HG03097 (cell line): ENCODE measurements around the gene ZBED1.
"Not testable (repeated sequence)": the region's sequence is repeated elsewhere in the genome, so short reads cannot be mapped to it uniquely, and the experiment has no call there.

ENCODE experiments used
- ATAC-seq: cut with Tn5 transposase; IDR thresholded peaks from one replicate; pipeline ENCODE4 v1.9.1; 2021; ENCODE audit not compliant: unreplicated experiment, low FRiP score

Gene ZBED1

DNA sequence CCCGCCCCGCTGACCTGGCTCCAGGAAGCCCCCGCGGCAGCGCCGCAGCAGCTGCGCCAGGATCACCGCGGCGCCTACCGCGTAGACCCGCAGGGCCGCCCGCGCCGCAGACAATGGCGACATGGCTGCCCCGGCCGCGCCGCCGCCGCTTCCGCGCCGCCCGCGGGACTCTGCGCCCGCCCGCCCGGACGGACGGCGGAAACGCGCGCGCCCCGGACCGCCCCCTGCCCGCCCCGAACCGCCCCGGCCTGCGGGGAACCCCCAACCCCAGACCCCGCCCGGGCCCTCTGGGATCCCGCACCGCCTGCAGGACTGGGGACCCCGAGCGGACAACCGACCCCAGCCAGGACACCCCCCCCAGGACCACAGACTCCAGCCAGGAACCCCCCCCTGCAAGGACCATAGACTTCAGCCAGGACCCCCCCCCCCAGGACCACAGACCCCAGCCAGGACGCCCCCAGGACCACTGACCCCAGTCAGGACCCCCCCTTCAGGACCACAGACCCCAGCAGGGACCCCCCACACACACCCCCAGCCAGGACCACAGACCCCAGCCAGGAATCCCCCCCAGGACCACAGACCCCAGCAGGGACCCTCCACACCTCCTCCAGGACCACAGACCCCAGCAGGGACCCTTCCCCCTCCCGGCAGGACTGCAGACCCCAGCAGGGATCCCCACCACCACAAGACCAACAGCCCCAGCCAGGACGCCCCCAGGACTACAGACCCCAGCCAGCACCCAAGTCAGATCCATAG lies at the start of gene ZBED1, which contains the start of gene DHRSX:
Gene ZBED1 (minus strand): TSS at position 174 of the 756 bp plus-strand sequence. CDS start 10,257 bp downstream, outside the sequence.
Gene DHRSX (minus strand): TSS at position 174 of the 756 bp plus-strand sequence. CDS start 51 bp downstream, at position 123.
- no peak for ATAC-seq

DNA sequence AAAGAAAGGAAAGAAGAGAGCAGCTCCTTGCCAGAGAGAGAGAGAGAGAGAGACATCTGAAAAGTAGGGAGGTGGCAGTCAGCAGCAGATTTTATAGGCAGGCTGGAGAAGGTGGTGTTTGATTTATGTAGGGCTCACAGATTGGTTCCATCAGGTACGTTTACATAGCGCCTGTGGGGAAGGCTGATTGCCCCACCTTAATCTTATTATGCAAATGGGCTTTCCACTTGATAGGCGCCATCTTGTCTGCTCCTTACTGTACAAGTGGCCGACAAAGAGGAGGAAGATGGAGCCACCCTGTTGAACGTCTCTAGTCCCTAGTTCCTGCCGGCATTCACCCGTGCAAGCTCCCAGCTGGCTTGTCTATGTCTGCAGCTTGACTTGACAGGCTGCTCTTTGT lies 49.1 kb upstream of the ZBED1 start:
- ATAC-seq, result no peak

DNA sequence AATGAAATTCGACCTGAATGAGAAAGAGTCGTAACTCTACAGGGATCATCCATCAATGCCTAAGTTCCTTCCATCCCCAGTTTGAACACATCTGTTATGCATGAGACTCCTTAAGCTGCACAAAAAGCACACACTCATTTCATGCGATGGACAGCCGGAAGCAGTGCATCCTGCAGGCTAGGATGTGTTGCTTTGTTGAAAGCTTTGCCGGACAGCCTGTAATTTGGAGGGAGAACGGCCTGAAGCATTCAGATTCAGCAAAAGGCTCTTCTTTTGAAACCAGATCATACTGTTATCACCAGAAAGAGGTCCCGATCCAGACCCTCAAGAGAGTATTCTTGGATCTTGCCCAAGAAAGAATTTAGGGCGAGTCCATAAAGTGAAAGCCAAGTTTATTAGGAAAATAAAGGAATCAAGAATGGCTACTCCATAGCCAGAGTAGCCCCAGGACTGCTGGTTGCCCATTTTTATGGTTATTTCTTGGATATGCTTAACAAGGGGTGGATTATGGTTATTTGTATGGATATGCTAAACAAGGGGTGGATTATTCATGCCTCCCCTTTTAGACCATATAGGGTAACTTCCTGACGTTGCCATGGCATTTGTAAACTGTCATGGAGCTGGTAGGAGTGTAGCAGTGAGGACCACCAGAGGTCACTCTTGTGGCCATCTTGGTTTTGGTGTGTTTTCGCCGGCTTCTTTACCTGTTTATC lies 48.1 kb upstream of the ZBED1 start:
- ATAC-seq, result no peak

- no peak for ATAC-seq
Observed at GRCh38 chrX:2547736-2548135, 47.0 kb upstream of the ZBED1 start.

DNA sequence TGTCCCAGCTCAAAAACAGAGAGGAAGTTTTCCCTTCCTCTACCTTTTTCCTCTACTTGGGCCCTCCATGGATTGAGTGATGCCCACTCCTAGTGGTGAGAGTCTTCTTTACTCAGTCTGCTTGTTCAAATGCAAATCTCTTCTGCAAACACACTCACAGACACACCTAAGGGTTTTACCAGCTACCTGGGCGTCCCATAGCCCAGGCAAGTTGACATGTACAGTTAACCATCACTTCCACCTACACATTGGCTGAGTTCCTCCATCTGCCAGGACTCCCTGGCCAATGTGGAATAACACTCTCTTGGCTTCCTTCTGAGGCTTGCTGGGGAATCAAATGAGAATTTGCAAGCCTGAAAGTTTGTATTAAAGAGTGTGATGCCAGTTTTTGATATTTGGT lies 45.7 kb upstream of the ZBED1 start:
- no peak for ATAC-seq

DNA sequence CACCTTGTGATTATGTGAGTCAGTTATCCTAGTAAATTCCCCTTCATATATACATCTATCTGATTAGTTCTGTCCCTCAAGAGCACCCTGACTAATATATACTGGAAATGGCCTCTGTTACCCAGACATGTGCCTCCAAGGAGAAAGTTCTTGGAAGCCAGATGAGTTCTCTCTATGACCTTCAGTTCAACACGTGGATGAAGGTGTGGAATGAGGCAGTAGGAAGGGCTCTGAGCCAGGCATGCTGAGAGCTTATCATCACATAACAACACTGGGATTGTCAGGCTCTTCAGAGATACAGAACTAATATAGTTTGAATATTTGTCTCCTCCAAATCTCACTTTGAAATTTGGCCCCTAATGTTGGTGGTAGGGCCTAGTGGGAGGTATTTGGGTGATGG lies 44.4 kb upstream of the ZBED1 start:
- no peak for ATAC-seq

DNA sequence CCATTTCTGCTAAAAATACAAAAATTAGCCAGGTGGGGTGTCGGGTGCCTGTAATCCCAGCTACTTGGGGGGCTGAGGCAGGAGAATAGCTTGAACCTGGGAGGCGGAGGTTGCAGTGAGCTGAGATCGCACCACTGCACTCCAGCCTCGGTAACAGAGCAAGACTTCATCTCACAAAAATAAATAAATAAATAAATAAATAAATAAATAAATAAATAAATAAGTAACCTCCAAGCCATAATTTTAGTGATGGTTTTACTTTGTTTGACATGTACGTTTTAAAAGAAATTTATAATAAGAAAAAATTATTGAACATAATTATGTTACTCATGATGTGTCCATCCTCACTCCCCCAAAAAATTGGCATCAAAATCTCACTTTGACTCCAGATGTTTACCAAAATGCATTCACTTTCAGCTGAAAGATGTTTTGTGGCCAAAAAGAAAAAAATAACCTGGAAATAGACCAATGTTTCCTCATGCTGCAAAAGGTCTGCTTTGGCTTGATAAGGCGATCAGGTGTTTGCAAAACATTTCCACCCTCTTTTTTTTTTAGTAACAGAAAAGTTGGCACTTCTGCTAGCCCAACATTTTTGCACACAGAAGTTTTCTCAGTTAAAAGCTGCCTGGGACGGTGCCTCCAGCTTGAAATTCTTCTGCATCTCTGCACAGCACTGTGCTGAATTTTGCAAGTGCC lies 42.2 kb upstream of the ZBED1 start:
- no peak for ATAC-seq

GRCh38 chrX:2541603-2542002 lies 40.8 kb upstream of the ZBED1 start:
- ATAC-seq, result no peak

DNA sequence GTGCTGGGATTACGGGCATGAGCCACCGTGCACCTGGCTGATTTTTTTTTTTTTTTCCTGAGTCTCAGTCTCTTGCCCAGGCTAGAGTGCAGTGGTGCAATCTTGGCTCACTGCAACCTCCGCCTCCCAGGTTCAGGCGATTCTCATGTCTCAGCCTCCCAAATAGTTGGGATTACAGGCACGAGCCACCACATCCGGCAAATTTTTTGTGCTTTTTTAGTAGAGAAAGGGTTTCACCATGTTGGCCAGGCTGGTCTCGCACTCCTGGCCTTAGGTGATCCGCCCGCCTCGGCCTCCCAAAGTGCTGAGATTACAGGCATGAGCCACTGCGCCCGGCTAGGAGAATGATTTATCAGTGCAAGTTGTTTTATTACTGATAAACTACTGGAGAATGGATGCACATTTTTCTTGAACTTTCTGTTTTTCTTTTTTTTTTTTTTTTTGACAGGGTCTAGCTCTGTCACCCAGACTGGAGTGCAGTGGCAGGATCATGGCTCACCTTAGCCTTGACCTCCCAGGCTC lies 39.7 kb upstream of the ZBED1 start:
- no peak for ATAC-seq

DNA sequence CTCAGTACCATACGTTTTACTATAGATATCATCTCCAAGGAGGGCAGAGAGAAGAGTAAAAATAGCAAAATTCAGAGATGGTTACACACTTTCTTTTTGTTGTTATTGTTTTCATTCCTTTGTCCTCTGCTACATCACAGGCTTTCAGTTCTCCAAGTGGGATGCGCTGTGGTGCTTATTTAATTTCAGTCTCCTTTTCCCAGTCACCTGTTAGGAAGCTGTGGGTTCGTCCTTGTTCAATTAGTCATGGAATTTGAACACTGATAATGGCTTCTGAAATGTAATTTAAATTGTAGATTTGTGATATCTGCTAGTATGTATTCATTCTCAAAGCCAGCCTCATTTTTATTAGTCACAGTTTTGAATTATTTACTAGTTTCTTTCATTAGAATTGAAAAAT lies 38.8 kb upstream of the ZBED1 start:
- no peak for ATAC-seq

DNA sequence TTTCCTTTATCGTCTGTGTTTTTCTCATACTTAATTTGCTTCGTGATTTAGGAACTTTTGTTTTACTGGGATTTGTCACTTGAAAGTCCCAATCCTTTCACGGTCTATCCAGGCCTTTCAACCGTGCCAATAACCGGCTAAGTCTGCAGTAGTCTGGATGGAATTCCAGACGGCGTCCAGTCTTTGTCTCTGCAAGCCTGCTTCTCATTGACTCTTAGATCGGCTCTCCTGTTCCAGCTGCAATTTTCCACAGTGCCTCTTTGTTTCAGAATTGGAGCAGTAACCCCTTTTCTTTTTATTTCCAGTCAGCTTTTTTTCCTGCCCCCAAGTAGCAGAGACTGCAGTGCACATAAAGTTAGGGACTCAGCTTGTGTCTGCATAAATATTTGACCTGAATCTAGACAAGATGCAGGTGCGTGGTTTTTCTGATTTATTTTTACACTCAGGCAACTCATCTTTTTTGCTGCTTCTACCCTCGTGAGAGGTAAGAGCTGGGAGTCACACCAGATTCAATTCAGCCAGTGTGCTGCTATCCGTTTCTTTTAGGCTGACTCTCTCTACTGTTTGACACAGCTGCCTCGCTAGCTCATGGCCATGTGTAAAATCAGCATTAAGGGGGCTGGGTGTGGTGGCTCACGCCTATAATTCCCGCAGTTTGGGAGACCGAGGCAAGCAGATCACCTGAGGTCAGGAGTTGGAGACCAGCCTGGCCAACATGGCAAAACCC lies 37.4 kb upstream of the ZBED1 start:
- ATAC-seq, result no peak

GRCh38 chrX:2536974-2537373 lies 36.2 kb upstream of the ZBED1 start:
- ATAC-seq, result no peak

DNA sequence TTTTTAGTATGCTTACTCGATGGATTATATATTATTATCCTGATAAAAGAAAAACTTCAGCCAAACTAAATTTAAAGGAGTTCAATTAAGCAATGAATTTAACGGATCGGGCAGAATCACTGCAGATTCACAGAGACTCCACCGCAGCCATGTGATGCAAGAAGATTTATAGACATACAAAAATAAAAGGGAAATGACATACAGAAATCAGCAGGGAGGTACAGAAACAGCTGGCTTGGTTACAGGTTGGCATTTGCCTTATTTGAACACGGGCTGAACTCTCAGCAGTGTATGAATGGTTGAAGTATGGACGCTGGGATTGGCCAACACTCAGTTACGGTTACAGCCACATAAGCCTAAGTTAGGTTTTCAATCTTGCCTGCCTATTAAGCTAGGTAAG lies 35.4 kb upstream of the ZBED1 start:
- ATAC-seq, result no peak

- ATAC-seq, result not testable (repeated sequence)
Observed at GRCh38 chrX:2534261-2535021, 33.7 kb upstream of the ZBED1 start.

GRCh38 chrX:2533424-2533823 lies 32.6 kb upstream of the ZBED1 start:
- no peak for ATAC-seq

GRCh38 chrX:2526390-2526789 lies 25.6 kb upstream of the ZBED1 start:
- ATAC-seq, result no peak

- no peak for ATAC-seq
Observed at GRCh38 chrX:2523911-2524310, 23.1 kb upstream of the ZBED1 start.

- no peak for ATAC-seq
Observed at GRCh38 chrX:2521927-2522386, 21.2 kb upstream of the ZBED1 start.

- peak; percentile 78 for ATAC-seq
Observed at GRCh38 chrX:2521092-2521926, 20.5 kb upstream of the ZBED1 start.
